Measurements from ENCODE around the gene ZDHHC8.

The ZDHHC8 gene

DNA sequence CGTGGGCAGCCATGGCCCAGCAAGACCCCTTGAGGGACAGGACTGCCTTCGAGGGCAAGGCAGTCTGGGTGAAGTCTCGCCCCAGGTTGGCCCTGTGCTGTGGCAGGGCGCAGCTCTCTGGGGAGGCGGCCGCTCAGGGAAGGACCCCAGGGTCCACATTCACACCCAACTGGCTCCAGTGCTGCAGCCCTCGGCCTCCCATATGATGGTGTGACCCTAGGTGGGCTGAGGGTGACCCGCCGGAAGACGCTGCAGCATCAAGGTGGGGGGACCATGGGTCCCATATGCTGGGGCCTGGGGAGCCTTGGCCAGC is 47.3 kb downstream of the ZDHHC8 start:
- no peak for DNase-seq (ENCODE audit: low read depth)

DNA sequence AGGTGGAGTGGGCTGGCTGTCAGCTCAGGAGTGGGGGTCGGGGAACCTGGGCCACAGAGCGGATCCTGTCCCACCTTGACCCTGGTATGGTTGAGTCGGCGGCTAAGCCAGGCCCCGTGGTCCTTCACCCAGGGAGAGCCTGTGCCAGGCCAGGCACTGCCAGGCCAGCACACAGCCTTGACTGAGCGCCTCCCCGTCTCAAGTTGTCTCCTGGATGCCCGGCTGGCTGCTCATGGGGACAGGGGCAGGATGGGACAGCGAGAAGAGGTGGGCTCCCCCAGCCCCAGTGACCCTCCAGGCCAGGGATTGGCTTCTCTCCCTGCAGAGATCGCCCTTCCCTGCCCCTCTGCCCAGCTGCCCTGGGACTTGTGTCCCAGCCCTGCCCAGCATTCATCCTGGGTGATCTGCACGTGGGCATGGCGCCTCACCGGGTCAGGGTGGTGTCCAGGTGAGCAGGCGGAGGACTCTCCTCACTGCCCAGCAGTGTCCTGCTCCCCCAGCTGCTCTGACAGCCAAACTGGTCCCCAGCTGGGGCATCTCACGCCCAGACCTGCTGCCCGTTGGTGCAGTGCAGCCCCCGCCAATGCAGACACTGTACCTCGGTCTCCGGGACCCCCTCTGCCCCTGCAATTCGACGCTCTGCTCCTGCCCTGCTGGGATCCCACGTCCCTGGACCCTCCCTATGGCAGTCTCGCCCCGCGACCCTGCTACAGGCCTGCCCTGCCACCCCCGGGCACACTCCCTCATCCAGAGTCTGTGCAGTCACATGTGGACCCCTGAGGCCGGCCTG is 48.0 kb downstream of the ZDHHC8 start:
- DNase-seq (ENCODE audit: low read depth): no peak

DNA sequence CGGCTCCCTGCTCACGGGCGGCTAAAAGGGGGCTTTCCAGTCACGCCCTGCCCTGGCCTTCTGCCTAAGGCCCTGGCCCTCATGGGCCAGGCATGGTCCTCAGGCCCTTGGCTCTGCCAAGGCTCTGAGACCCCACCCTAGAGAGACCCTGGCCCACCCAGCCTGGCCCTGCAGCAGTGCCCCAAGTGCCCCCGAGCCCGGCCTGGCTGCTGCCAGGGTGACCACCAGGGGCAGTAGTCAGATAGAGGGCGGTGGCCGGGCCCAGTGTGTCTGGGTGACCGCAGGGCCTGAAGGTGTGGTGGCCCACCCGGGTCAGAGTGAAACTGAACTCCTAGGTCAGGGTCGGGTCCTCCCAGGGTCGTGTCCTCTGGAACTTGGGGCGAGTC is 48.6 kb downstream of the ZDHHC8 start:
- DNase-seq (ENCODE audit: low read depth): no peak

DNA sequence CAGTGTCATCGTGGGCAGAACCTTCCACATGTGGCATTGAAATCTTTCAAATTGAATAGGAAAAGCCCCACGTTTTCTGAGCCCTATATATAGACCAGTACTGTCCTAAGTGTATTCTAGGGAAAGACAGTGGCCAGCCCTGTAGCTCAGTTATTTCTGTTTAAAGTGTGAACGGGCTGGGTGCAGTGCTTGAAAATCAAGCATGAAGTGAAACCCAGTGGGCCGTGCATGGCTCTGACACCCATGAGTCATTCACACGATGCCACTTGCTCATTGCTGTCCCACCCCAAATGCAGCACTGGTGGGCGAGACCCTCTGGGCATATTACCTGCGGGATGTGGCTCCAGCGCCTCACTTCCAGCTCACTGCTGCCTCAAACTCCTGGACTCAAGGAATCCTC is 49.0 kb downstream of the ZDHHC8 start:
- DNase-seq (ENCODE audit: low read depth): no peak

DNA sequence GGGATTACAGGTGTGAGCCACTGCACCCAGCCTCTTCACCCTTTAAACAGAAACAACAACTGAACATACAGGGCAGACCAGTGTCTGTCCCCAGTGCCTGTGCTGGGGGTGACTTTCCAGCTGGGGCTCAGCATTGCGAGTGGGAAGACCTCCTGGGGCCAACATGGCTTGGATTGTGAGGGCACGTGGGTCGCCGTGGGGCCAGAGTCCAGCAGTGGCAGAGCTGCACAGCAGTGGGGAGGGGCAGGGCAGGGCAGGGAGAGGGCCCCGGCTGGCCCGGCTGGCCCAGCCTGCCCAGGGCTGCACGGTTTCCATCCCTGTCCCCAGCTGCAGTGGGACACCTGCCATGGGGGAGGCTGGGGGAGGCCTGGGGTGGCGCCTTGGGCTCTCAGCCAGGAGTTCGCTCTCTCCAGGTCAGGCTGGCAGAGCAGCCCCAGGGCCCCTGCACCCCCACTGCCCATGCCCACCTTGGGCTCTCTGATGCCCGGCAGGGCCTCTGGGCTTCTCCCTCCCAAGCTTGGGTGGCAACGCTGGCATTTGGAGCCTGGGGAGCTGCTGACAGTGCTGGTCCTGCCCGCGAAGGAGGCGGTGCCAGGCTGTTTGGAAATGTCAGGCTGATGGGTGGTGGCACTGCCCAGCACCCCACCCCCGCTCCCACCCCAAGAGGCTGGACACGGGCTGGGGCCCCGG is 49.7 kb downstream of the ZDHHC8 start:
- no peak for DNase-seq (ENCODE audit: low read depth)

DNA sequence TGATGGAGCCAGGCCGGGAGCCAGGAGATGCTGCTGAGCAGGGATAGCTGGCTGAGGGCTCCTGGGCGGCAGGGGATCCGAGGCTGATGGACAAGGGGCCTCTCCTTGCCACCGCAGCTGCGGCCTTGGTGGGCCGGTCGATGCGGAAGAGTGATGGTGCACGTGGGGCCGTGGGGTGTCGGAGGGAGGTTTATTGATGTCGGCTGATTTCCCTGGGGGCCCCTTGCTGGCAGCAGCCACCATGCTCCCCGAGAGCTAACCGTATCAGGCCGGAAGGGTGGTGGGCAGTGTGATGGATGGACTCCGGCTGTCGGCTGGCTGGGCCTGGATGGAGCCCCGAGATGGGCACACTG is 50.3 kb downstream of the ZDHHC8 start:
- DNase-seq (ENCODE audit: low read depth): no peak

DNA sequence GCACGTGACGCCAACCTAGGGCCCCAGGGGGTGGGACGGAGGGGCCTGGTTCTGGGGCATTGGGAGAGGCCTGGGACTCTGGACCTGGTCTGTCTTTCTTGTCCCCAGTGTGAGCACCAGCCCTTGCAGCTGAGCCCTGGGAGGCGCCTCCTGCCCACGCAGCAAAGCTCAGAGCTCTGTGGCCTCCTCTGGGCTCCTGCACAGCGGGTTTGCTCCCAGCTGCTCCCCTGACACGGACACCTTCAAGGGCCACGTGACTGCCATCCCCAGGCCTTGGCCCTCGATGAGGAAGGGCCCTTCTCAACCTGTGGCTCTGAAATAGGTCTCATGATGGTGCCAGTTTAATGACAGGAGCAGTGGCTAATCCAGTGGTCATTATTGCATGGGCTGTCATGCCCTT is 50.8 kb downstream of the ZDHHC8 start:
- DNase-seq (ENCODE audit: low read depth): no peak

DNA sequence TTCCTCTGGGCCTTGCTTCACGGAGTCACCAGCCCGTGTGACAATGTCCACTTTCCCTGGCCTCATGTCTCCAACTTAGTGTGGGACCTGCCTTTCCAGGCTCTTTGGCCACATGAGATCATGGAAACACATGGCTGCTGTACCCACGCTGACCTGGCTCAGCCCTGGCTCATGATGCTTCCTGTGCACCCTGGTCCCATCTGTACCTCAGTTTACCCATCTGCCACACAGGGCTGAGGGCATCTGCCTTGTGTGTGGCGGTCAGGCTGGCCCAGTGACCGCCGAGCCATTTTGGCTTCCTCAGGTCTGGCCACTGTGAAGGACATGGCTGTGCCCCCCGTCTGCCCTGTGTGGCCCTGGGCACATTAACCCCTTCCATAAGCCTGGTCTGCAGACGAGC is 51.5 kb downstream of the ZDHHC8 start:
- DNase-seq (ENCODE audit: low read depth): no peak

DNA sequence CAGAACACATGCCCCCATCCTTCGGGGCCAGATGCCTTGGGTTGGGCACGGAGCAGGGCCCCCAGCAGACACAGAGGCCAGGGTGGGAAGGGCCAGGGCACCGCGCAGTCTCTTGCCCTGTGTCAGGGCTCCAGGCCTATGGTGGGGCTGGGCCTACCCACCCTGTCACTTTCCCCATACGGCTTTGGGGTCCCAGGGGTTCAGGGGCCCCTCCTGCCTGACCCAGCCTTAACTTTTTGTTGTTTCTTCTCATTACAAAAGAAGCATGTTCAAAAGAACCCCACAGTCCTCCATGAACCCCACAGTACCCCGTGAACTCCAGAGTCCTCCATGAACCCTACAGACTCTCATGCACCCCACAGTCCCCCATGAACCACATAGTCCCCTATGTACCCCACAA is 52.2 kb downstream of the ZDHHC8 start:
- no peak for DNase-seq (ENCODE audit: low read depth)

DNA sequence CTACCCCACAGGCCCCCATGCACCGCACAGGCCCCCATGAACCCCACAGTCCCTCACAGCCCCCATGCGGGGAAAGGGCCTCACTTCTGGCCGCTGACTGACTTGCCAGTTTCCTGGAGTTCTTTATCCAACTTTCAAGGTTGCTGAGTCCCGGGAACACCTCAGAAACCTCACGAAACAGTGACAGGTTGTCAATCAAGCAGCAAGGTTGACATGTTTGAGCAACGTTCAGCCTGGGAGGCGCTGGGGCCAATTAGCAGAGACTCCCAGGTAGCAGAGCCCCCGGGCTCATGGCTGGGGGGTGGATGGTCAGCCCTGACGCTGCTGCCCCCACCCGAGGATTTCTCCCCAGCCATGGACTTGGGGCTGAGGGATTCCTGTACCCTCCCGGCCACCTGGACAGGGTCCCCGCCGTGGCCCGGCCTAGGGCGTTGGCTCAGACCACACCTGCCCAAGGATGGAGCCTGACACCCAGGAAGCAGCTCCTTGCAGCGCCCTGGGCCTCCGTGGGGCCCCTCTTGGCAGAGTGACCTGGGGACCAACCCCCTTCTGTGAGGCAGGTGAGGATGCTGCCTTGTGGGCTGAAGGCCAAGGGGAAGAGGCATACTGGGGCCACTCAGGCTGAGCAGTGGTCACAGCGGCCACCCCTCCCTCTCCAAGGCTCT is 53.0 kb downstream of the ZDHHC8 start:
- no peak for DNase-seq (ENCODE audit: low read depth)

DNA sequence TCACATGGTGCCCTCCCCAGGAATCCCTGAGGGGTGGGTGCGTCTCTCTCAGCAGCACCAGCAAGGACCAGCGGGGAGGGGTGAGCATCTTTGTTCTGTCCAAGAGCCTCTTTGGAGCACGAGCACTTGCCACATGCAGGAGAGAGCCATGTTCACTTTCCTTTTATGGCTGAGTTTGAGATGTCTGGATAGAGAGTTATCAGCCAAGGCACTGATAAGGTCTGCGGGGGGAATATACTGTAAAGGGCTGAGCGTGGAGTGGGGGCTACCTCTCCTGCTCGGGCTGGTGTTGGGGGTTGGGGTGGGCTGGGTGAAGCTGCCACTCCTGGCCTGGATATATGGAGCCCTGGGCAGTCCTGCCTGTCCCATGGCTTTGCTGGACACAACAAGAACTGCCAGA is 54.1 kb downstream of the ZDHHC8 start:
- no peak for DNase-seq (ENCODE audit: low read depth)

DNA sequence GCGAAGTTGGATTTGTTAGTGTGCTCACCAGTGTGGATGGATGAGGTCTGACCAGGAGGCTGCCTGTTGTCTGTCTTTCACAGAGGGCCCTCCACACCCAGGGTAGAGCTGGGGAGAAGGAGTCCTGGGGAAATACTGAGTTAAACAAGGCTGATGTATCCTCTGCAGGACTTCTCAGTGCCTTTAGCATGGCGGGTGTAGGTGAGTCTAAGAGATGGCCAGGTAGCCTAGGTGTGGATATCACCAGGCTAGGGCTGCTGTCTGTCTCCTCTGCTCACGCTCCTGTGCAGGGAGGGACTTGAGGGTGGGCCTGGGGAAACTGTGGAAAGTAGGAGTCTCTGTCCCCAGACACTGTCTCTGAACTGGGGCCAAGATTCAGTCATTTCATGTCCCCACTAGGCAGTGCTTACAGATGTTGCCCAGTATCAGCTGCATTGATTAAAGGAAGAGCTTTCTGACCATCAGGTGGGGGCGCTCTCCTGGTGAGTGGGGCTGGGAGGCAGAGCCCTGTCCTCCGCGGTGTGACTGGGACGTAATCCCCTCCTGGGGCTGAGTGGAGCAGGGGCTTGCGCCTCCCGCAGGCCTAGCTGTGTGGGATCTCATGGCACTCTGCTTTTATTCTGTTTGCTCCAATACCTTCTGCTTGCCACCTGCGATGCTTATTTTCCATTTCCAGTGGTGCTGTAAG is 54.7 kb downstream of the ZDHHC8 start:
- no peak for DNase-seq (ENCODE audit: low read depth)

DNA sequence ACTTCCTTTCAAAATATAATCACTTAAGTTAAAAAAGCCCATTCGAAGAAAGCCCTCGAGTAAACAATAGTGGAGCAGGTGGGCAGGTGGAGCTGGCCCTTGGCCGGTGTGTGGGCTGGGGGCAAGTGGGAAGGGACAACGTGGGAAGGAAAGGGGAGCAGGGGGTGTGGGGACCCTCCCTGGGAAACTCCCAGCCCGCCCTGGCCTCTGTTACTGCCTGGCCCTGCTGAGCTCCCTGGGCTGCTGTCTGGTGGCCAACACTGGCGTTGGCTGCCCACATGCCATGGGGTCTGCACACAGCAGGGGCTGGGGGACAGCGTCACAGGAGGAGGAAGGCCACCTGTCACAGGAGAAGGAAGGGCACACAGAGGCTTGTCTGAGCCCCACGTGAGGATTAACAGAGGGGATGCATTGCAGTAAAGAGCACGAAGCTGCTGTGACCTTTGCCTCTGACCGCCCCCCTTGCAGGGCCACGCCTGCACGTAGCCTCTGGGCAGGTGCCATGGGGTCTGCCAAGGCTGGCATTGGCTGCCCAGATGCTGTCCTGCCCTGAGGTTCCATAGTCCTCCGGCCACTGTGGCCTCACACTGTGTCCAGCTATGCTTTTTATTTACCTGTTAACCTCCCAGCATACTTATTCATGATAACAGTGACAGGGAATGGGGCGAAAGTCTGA is 55.4 kb downstream of the ZDHHC8 start:
- DNase-seq (ENCODE audit: low read depth): no peak

DNA sequence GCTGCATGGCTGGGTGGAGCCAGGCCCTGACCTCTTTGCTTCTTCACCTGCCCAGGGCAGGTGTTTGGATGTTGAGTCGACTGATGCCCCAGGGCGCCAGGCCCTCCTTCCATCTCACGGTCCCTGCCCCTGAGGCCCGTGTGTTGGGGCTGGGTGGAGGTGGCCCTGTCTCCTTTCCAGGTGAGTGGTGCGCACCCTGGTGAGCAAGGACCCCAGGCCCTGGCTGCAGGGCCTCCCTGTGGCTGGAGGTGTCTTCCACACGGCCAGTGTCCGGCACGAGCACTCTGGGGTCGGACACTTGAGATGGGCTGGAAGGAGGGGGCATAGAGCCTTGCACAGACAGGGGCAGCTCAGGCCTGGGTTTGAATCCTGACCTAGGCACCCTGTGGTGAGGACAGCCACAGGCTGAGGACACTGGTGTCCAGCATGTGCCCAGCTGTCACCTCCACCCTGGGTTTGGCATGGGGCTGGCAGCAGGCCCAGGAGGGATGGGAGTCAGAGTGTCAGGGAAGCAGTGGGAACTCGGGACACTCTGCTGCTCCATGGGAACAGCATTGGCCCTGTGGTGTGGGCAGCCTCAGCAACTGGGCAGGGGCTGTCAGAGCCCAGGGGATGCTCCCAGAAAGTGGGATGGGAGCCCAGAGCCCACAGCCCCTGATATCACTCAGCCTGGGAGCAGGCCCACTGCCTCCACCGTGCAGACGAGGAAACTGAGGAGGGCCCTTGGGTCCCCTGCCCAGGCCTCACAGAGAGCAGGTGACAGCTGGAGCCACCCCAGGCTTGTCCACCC is 56.4 kb downstream of the ZDHHC8 start:
- no peak for DNase-seq (ENCODE audit: low read depth)

DNA sequence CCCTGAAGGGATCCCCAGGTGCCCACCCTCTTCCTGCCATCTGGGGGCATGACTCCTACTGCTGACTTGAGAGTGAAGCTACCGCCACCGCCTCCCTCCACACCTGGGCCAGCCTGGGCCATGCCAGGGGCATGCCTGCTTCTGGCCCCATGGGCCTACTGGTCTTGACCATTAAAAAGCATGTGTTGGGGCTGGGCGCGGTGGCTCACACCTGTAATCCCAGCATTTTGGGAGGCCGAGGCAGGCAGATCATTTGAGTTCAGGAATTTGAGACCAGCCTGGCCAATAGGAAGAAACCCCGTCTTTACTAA is 56.9 kb downstream of the ZDHHC8 start:
- no peak for DNase-seq (ENCODE audit: low read depth)

DNA sequence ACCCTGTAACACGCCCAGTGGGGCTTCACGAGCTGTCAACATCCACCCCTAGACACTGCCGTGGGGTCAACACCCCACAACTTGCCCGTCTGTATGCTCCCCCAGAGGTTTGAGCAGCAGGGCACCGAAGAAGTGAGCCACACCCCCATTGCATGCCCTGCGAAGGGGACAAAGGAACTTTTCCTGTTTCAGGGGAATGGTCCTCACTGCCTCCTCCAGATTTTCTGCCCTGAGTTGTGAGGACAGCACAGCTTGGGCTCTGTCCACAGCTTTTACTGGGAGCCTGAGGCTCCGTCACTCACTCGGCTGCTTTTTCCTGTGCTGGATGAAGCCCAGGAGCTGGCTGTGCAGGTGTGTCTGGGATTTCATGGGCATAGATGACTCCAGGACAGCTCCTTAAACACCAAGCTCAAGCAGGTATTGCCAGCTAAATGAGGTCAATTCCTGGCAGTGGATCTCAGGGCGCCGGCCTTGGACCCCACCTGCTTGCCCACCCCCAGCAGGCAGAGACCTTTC is 59.5 kb downstream of the ZDHHC8 start:
- DNase-seq (ENCODE audit: low read depth): no peak

DNA sequence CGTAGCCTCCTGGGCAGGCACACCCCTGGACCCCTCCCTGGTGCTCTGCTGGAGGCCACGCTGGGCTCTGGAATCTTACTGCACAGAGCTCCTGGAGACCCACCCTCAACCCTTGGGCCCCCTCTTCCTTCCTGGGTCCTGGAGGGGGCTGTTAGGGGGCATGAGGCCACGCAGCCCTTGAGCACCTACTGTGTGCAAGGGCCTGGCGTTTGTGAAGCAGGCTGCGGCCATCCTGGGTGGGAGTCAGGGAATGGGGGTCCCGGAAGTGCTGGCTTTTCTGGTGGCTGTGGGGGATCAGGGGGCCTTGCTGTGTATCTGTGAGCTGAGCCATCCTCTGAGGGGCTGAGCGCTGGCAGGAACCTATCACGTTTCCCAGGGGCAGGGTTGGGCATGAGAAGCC is 60.2 kb downstream of the ZDHHC8 start:
- no peak for DNase-seq (ENCODE audit: low read depth)

DNA sequence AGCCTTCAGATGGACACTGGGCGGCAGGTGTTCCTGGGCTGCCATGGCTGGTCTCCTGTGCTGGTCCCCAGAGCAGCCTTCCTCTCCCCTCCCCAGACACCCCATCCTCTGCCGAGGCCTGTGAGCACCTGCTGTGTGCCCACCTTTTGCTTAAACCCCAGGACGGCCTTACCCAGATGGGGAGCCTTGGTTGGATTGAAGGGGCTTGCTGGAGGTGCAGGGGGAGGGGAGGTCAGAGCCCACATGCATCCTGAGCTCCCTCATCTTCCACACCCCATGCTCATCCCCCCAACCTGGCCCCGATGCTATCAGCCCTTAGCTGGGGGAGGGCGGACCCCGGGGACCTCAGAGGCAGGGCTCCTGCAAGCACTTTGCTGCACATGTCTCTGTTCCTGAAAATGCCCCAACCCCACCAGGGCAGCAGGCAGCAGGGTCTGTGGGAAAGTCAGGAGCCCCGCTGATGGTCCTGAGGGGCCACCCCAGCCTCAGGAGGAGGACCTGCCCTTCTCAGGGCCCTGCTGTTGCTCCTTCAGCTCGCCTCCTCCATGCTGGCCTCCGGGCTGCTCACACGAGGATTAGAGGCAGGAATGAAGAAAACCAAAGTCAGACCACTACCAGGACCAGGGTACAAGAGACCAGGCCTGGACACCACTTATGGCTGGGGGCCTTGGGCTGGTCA is 60.8 kb downstream of the ZDHHC8 start:
- DNase-seq (ENCODE audit: low read depth): no peak

DNA sequence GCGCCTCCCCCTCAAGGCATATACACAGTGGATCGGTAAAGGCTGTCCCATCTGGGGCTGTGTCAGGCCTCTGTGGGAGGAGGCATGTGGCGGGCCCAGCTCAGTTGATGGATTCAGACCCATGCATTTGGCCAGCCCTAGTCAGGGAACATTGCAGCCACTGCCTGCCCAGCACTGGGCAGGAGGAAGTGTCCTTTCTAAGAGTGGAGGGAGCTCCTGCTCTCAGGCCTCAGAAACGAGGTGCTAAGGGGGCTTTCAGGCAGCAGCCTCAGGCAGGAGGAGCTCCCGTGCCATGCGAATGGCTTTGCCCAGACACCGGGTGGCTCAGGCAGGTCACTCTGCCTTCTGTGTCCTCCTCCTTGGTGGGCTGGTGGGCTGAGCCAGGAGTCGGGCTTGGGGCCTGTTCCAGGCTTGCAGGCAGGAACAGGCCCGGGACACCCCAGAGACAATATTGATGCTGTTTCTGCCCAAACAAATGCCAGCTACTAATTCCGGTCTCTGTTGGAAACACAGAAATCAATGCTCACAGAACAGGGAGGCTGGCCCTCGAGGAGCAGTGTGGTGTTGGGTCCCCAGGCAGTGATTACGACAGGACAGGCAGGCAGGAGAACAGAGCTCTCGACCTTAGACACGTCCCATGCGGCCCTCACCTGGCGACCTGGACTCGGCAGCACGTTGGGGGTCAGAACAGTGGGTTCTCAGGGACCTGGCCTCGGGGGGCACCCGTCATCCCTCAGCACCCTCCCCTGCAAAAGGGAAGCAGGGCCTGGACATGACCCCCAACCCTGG is 61.6 kb downstream of the ZDHHC8 start:
- DNase-seq (ENCODE audit: low read depth): no peak

Data from HS-27A (cell line).